ENCODE measurements around the gene ACVRL1.
A peak's percentile ranks its signal among the peaks of the same experiment; 100 is the strongest.

The ACVRL1 gene

GRCh38 chr12:51917746-51918453 lies 10.6 kb downstream of the ACVRL1 start:
- DNase-seq = no peak

- DNase-seq = no peak
Observed at GRCh38 chr12:51920046-51920445, 12.7 kb downstream of the ACVRL1 start.

- DNase-seq = no peak
Observed at GRCh38 chr12:51921017-51921725, 13.9 kb downstream of the ACVRL1 start.

- no peak for DNase-seq
Observed at GRCh38 chr12:51922146-51922545, 14.8 kb downstream of the ACVRL1 start.

GRCh38 chr12:51922762-51923505 lies 15.6 kb downstream of the ACVRL1 start:
- DNase-seq = no peak

GRCh38 chr12:51923506-51924365 lies 16.4 kb downstream of the ACVRL1 start:
- no peak for DNase-seq

- no peak for DNase-seq
Observed at GRCh38 chr12:51924551-51925319, 17.4 kb downstream of the ACVRL1 start.

GRCh38 chr12:51925346-51926063 lies 18.2 kb downstream of the ACVRL1 start:
- no peak for DNase-seq

- DNase-seq = no peak
Observed at GRCh38 chr12:51926064-51926632, 18.8 kb downstream of the ACVRL1 start.

- peak; percentile 64 for DNase-seq
Observed at GRCh38 chr12:51926718-51927117, 19.4 kb downstream of the ACVRL1 start.

- DNase-seq = no peak
Observed at GRCh38 chr12:51932218-51933076, 25.1 kb downstream of the ACVRL1 start.

GRCh38 chr12:51934080-51934479 lies 26.8 kb downstream of the ACVRL1 start:
- DNase-seq = no peak

GRCh38 chr12:51937926-51938325 lies 30.6 kb downstream of the ACVRL1 start:
- no peak for DNase-seq

- DNase-seq = no peak
Observed at GRCh38 chr12:51938726-51939125, 31.4 kb downstream of the ACVRL1 start.

GRCh38 chr12:51941011-51941581 lies 33.8 kb downstream of the ACVRL1 start:
- peak; percentile 69 for DNase-seq

- DNase-seq = peak; percentile 39
Observed at GRCh38 chr12:51941604-51942003, 34.3 kb downstream of the ACVRL1 start.

- DNase-seq = no peak
Observed at GRCh38 chr12:51942056-51942455, 34.8 kb downstream of the ACVRL1 start.

GRCh38 chr12:51942501-51943000 lies 35.2 kb downstream of the ACVRL1 start:
- no peak for DNase-seq

GRCh38 chr12:51943346-51943745 lies 36.0 kb downstream of the ACVRL1 start:
- no peak for DNase-seq

All from NCI-H510A treated with DMSO at 0.1 percent for 48 hours (cell line).